GM18508 (cell line): ENCODE data around the gene BCCIP.

Experiments
- ATAC-seq: cut with Tn5 transposase; IDR thresholded peaks from one replicate; pipeline ENCODE4 v1.9.1; 2021; ENCODE audit warnings: moderate number of reproducible peaks; ENCODE audit not compliant: insufficient read depth, unreplicated experiment

The BCCIP gene

DNA sequence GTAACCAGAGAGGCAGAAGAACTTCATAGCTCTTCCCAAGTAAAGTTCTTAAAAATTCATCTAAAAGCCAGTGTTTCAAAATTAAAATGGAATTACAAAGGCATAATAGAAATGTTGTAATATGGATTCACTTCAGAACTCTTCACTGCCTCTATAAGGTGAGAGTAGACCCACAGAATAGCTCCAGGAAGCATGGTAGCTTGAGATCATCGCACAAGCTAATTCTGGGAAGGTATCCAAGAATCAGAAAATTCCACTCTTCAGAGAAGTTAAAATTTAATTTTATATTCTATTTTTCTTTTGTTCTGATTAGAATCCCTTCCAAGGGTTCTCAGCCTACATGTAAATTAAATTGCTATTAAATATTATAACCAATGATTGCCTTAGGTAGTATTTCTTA, 59.2 kb downstream of the BCCIP start:
- ATAC-seq, result no peak

DNA sequence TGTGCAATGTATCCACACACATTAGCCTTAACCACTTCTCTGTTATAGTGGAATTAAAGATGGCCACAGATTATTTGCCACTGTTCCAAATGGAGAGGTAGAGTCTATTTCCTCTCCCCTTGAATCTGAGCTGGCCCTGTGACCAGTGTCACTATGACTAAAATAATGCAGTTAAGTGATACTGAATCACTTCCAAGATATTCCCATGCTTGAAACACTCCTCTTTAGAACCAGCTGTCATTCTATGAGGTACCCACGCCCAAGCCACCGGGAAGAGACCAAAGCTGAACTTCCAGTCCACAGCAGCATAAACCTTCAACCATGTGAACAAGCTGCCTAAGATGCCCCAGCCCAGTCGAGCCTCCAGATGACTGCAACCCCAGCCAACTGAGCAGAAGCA, 59.9 kb downstream of the BCCIP start:
- ATAC-seq, result no peak
